Subcutaneous abdominal adipose tissue (tissue), 5 donors: ENCODE measurements around the gene CKB.
A peak's percentile ranks its signal among the peaks of the same experiment; 100 is the strongest.

ENCODE experiments used
- H3K27ac ChIP-seq: one replicate; pipeline ENCODE4 v1.7.0; 2013; ENCODE audit warnings: low read depth, mild to moderate bottlenecking, inconsistent platforms, low read length, moderate library complexity
- H3K27me3 ChIP-seq, 5 donors: one replicate each; pipeline ENCODE4 v1.7.0; 2013; ENCODE audit warnings: low read length in 5 of 5, inconsistent platforms in 1 of 5; ENCODE audit not compliant: control insufficient read depth in 5 of 5, insufficient read depth in 4 of 5
- H3K36me3 ChIP-seq, 5 donors: one replicate each; pipeline ENCODE4 v1.7.0; 2013; ENCODE audit warnings: low read length in 5 of 5; ENCODE audit not compliant: control insufficient read depth in 5 of 5, insufficient read depth in 5 of 5
- H3K4me1 ChIP-seq, 5 donors: one replicate each; pipeline ENCODE4 v1.7.0; 2013; ENCODE audit warnings: low read length in 5 of 5, mild to moderate bottlenecking in 3 of 5, moderate library complexity in 1 of 5; ENCODE audit not compliant: control insufficient read depth in 5 of 5, insufficient read depth in 5 of 5
- H3K4me3 ChIP-seq, 5 donors: one replicate each; pipeline ENCODE4 v1.7.0; 2013; ENCODE audit warnings: low read length in 5 of 5, low read depth in 1 of 5
- H3K9ac ChIP-seq, 5 donors: one replicate each; pipeline ENCODE4 v1.7.0; 2013; ENCODE audit warnings: low read length in 5 of 5, mild to moderate bottlenecking in 4 of 5, moderate library complexity in 3 of 5
- H3K9me3 ChIP-seq, 5 donors: one replicate each; pipeline ENCODE4 v1.7.0; 2013; ENCODE audit warnings: low read length in 5 of 5; ENCODE audit not compliant: control insufficient read depth in 5 of 5
- donor health status: healthy.
- donor health status: healthy.
- donor health status: healthy.
- donor health status: healthy.
- donor health status: healthy.

The CKB gene

GRCh38 chr14:103543721-103544387 lies 21.2 kb upstream of the CKB start:
- no peak overlapping the region for H3K9ac ChIP-seq
- H3K4me1 ChIP-seq: peaks cover 4 to 63% (median 58%) of the 10 kb centered on the region in 5 donors
- H3K9me3 ChIP-seq: no peaks in the 10 kb centered on the region
- no peak overlapping the region for H3K4me3 ChIP-seq
- H3K27me3 ChIP-seq: peaks cover 0 to 4% (median 0%) of the 10 kb centered on the region in 5 donors
- no peak overlapping the region for H3K27ac ChIP-seq
- H3K36me3 ChIP-seq: peaks cover 0 to 2% (median 0%) of the 10 kb centered on the region in 5 donors

GRCh38 chr14:103543140-103543539 lies 20.5 kb upstream of the CKB start:
- peaks cover 0 to 4% (median 0%) of the 10 kb centered on the region in 5 donors for H3K27me3 ChIP-seq
- no peak overlapping the region for H3K4me3 ChIP-seq
- H3K36me3 ChIP-seq: no peaks in the 10 kb centered on the region
- H3K27ac ChIP-seq: peak overlapping the region; percentile 65
- no peaks in the 10 kb centered on the region for H3K9me3 ChIP-seq
- H3K9ac ChIP-seq: no peak overlapping the region
- peaks cover 4 to 70% (median 65%) of the 10 kb centered on the region in 5 donors for H3K4me1 ChIP-seq

GRCh38 chr14:103542605-103543088 lies 20.0 kb upstream of the CKB start:
- Histone ChIP-seq H3K27me3 (peaks cover 0 to 4% (median 0%) of the 10 kb centered on the region in 5 donors), H3K9me3 (no peaks in the 10 kb centered on the region), H3K9ac (peak overlapping the region in 1 of 5 donors; percentile 7), H3K27ac (peak overlapping the region; percentile 65), H3K36me3 (no peaks in the 10 kb centered on the region), H3K4me1 (peaks cover 4 to 70% (median 65%) of the 10 kb centered on the region in 5 donors), H3K4me3 (peak overlapping the region in 1 of 5 donors; percentile 38)

GRCh38 chr14:103541709-103542604 lies 19.3 kb upstream of the CKB start:
- peak overlapping the region in 1 of 5 donors; percentile 38 for H3K4me3 ChIP-seq
- peak overlapping the region in 2 of 5 donors; percentile 6 to 20 for H3K9ac ChIP-seq
- H3K9me3 ChIP-seq: no peaks in the 10 kb centered on the region
- H3K36me3 ChIP-seq: no peaks in the 10 kb centered on the region
- peak overlapping the region; percentile 65 for H3K27ac ChIP-seq
- peaks cover 0 to 4% (median 0%) of the 10 kb centered on the region in 5 donors for H3K27me3 ChIP-seq
- peaks cover 4 to 70% (median 65%) of the 10 kb centered on the region in 5 donors for H3K4me1 ChIP-seq

GRCh38 chr14:103540821-103541708 lies 18.4 kb upstream of the CKB start:
- Histone ChIP-seq H3K36me3 (peaks cover 0 to 2% (median 0%) of the 10 kb centered on the region in 5 donors), H3K4me1 (peaks cover 4 to 70% (median 63%) of the 10 kb centered on the region in 5 donors), H3K9me3 (no peaks in the 10 kb centered on the region), H3K4me3 (no peak overlapping the region), H3K9ac (peak overlapping the region in 1 of 5 donors; percentile 20), H3K27me3 (peaks cover 0 to 4% (median 0%) of the 10 kb centered on the region in 5 donors), H3K27ac (peak overlapping the region; percentile 65)

GRCh38 chr14:103539056-103539825 lies 16.6 kb upstream of the CKB start:
- Histone ChIP-seq H3K36me3 (peaks cover 0 to 20% (median 13%) of the 10 kb centered on the region in 5 donors), H3K4me3 (no peak overlapping the region), H3K27ac (no peak overlapping the region), H3K4me1 (peaks cover 4 to 69% (median 59%) of the 10 kb centered on the region in 5 donors), H3K27me3 (peaks cover 0 to 4% (median 0%) of the 10 kb centered on the region in 5 donors), H3K9me3 (no peaks in the 10 kb centered on the region), H3K9ac (peak overlapping the region in 1 of 5 donors; percentile 19)

- Histone ChIP-seq H3K9me3 (no peaks in the 10 kb centered on the region), H3K27ac (no peak overlapping the region), H3K27me3 (peaks cover 0 to 4% (median 0%) of the 10 kb centered on the region in 5 donors), H3K36me3 (peaks cover 0 to 27% (median 17%) of the 10 kb centered on the region in 5 donors), H3K9ac (peak overlapping the region in 1 of 5 donors; percentile 19), H3K4me1 (peaks cover 4 to 62% (median 52%) of the 10 kb centered on the region in 5 donors), H3K4me3 (no peak overlapping the region)
Measured at GRCh38 chr14:103538291-103539055, 15.8 kb upstream of the CKB start.

- Histone ChIP-seq H3K9me3 (no peaks in the 10 kb centered on the region), H3K27ac (no peak overlapping the region), H3K27me3 (peaks cover 0 to 4% (median 0%) of the 10 kb centered on the region in 5 donors), H3K4me1 (peaks cover 4 to 51% (median 41%) of the 10 kb centered on the region in 5 donors), H3K36me3 (peaks cover 0 to 37% (median 22%) of the 10 kb centered on the region in 5 donors), H3K4me3 (no peak overlapping the region), H3K9ac (no peak overlapping the region)
Measured at GRCh38 chr14:103537175-103537990, 14.8 kb upstream of the CKB start.
